ENCODE data around the gene TMCC3. TPM values are rescaled to one million over a fixed set of nuclear protein-coding genes. Genes with fewer than 3 reads are reported as not detected.

TMCC3 gene
- total RNA-seq, 2 experiments from 2014 or later: 0.08 to 0.10 TPM

DNA sequence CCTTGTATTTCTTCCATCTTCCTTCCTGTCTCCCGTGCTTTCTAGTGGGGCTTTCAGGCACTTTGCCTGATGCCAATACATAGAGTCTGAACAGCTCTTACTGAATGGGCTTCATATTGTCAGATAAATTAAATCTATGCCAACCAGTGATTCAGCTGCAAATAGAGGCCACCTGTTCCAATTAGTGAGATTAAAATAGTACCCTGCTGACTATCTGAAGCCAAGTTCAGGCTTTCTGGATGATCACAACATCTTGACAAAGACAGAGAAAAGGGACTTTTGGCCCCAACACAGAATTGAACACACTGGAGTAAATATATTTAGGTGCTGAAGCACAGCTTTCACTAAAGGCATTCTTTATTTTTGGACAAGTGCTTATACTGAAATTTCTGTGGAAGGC is 11.8 kb downstream of the TMCC3 start:
- CTCF ChIA-PET: no interaction called here
- POLR2A ChIA-PET: no interaction called here

- ChIA-PET POLR2A (interaction anchor here (0.6 kb wide), 1 partner anchor 8 kb away, joined by 7 read pairs; no protein-coding TSS in a partner anchor), CTCF (no interaction called here)
These were observed 12.8 kb downstream of the TMCC3 start for GRCh38 chr12:94637390-94638113.

DNA sequence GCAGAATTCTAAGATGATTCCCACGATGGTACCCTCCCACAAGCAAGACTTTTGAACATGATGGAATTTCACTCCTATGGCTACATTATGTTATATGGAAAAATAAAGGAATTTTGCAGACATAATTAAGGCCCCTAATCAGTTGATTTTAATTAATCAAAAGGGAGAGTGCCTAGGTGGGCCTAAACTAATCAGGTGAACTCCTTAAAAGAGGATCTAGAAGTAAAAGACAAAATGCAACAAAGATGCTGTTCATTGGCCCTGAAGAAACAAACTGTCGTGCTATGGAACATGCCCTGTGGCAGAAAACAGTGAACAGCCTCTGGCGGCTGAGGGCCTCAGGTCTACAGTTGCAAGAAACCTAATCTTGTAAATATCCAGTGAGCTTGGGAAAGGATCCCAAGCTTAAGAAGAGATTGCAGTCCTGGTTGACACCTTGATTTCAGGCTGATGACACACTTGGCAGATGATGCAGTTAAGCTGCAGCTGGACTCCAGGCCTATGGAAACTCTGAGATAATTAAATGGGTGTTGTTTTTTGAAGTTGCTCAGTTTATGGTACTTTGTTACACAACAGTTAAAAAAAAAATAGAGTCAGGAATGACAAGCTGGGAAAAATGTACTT is 13.8 kb downstream of the TMCC3 start:
- ChIA-PET CTCF (no interaction called here), POLR2A (no interaction called here)

- CTCF ChIA-PET: no interaction called here
These were observed 15.6 kb downstream of the TMCC3 start for GRCh38 chr12:94634717-94635116.

DNA sequence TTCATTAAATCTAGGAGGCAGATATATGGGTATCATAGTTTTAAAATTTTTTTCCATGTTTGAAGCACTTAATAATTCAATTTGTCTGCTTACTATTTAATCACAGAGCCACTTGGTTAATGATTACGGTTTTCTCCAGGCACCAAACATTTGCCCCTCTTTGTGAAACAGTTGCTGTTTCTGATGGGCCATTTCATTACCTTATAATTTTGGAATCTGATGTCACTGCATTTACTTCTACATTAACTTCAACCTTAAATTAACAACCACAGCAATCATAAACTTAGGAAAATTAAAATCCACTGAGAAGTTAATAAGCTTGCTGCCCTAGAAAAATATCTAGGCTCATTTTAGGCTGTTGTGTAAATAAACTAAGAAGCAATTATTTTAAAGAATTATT is 17.0 kb downstream of the TMCC3 start:
- CTCF ChIA-PET: no interaction called here
- POLR2A ChIA-PET: no interaction called here

More at GRCh38 chr12:94634717-94635116, 15.6 kb downstream of the TMCC3 start:
- POLR2A ChIA-PET: no interaction called here

GRCh38 chr12:94631058-94631457 is 19.3 kb downstream of the TMCC3 start:
- POLR2A ChIA-PET: no interaction called here
- CTCF ChIA-PET: no interaction called here

DNA sequence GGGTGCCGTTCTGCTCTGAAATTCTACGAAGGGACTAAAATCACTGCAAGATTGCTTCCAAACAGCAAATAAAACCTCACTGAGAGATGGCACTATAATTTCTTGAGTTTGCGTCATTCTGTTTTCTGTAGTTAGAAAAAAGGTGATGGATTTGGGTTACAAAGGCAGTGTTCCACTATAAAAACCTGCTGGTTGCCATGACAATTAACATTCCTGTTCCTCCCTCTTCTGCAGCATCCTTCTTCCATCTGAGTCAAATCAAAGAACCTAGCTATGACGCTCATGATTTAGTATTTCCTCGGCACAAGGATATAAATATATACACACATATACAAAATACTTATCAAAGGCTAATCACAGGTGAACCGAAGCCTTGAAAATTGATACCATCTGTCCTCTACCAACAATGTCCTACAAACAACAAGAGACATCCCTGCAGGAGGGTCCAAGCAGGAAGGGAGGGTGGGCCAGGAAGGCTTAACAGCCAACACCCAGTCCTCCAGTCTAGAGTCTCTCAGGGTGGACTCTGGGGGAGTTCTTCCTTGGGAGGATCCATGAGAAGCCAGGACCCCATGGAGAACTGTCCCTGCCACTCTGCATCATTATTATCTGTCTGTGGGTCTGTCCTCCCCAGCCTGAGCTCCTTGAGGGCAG is 21.4 kb downstream of the TMCC3 start:
- CTCF ChIA-PET: interaction anchor here (0.6 kb wide), 1 partner anchor 1940 kb away, joined by 3 read pairs; no protein-coding TSS in a partner anchor

DNA sequence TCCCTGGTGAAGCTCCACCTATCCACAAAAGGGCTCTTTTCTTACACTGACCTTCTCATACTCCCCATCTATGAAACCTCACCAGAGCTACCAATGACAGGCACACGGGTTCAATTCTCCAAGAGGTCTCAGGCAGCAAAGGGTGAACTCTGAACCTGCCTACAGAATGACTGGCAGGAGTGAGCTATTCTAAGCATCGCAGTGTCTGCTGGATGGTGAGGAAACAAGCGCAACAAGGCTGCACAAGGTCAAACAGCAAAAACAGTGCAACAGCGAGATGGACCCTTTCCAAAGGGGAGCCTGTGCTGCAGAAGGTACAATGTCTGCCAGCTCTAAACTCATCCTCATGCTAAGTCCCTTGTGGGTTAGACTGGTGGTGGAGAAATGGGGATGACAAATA is 22.0 kb downstream of the TMCC3 start:
- POLR2A ChIA-PET: no interaction called here
- CTCF ChIA-PET: no interaction called here

More for the DNA sequence above, 21.4 kb downstream of the TMCC3 start:
- POLR2A ChIA-PET: no interaction called here

DNA sequence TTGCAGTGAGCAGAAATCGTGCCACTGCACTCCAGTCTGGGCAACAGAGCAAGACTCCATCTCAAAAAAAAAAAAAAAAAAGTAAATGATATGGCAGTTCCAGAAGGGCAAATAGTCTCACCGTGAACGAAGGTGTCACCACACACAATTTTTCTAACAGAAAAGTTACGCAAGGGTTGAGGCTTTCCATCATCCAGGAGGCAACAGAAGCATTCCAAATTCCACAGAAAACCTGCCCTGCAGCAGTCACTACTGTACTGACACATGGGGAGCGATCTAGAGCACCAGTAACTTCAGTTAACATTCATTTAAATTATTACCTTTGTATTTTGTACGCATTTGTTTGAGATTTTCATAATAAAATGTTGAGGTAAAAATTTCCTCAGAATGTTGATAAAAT is 24.8 kb downstream of the TMCC3 start:
- ChIA-PET CTCF (no interaction called here), POLR2A (no interaction called here)

- POLR2A ChIA-PET: interaction anchor here (0.9 kb wide), 1 partner anchor 106 kb away, joined by 3 read pairs; no protein-coding TSS in a partner anchor
These were observed 27.0 kb downstream of the TMCC3 start for GRCh38 chr12:94623161-94623920.

DNA sequence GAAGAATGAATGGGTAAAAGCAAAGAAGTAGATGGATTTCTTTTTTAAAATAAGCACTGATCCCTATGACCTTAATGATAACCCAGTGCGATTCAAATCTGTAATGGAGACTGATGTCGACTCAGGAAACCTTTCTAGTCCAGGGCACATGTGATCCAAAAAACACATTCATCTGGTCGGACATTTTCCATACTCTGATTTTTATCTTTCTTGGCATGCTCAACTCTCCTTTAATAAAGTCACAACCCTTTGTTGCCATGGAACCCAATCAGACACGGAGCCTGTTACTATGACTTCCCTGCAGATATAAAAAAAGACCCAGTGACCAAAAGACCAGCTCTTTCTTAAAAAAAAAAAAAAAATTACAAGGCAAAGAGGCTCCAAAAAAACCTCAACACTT is 27.9 kb downstream of the TMCC3 start:
- ChIA-PET CTCF (no interaction called here), POLR2A (interaction anchor here (0.9 kb wide), 1 partner anchor 107 kb away, joined by 3 read pairs; no protein-coding TSS in a partner anchor)

More at GRCh38 chr12:94623161-94623920, 27.0 kb downstream of the TMCC3 start:
- CTCF ChIA-PET: interaction anchor here (0.7 kb wide), 1 partner anchor 18 kb away, joined by 3 read pairs; no protein-coding TSS in a partner anchor

- CTCF ChIA-PET: interaction anchor here (0.8 kb wide), 1 partner anchor 19 kb away, joined by 3 read pairs; no protein-coding TSS in a partner anchor
These were observed 28.5 kb downstream of the TMCC3 start for GRCh38 chr12:94621662-94622359.

DNA sequence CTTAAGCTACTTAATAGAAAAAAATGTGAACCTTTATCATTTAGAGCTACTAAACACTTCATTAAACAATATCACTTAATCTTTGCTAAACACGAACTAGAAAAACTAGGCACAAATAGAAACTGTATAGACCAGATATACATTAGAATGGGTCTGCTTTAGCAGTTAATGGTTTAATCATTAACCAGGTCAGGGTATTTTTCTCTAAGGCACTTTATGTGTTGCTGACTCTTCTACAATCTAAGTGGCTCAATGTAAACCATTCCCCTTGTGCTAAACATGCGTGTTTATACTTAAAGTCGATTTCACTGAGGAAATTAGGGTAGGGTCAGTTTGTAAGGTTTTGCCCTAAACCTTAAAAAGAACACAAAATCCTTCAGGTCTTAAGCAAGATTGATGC is 29.7 kb downstream of the TMCC3 start:
- ChIA-PET POLR2A (no interaction called here), CTCF (no interaction called here)

More at GRCh38 chr12:94621662-94622359, 28.5 kb downstream of the TMCC3 start:
- POLR2A ChIA-PET: interaction anchor here (0.6 kb wide), 1 partner anchor 45 kb away, joined by 3 read pairs; no protein-coding TSS in a partner anchor

GRCh38 chr12:94618995-94619695 is 31.2 kb downstream of the TMCC3 start:
- ChIA-PET POLR2A (no interaction called here), CTCF (no interaction called here)

DNA sequence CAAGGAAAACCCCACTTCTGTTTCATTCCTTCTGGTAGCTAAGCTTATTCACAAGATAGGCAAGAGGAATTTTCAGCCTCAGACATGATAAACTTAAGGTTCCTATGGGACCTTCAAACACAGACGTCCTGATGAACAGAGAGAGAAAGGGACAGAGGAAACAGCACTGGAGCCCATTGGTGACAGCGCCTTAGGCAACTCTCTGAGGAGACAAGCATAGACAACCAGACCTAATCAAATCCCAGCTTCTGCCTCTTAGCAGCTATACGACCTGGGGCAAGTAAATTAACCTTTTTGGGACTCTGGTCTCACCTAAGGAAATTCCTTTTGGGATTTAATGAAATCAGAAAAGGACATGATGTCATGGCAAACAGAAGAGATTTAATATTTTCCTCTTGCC is 33.3 kb downstream of the TMCC3 start:
- ChIA-PET CTCF (no interaction called here), POLR2A (no interaction called here)

DNA sequence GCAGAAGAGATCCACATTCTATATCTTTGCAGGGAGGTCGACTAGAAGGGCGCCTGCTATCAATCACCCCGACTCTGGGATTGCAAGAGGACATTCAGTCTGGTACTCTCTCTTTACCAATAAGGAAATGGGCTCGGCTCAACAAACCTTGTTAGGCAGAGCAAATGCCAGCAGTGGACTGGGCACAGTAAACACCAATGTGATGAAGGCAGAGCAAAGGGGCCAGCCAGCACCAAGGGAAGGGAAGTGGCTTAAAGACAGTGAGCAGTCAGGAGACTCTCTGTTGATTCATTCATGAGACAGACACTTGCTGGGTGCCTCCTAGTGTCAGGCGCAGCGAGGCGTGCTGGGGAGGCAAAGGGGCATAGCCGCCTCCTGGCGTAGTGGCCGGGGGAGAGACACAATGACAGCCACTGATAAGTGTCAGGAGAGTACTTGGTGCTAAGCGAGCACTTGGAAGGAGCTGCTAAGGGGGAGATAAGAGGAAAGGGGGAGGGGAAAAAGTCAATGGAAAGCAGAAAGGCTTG is 34.1 kb downstream of the TMCC3 start:
- ChIA-PET CTCF (no interaction called here), POLR2A (no interaction called here)

DNA sequence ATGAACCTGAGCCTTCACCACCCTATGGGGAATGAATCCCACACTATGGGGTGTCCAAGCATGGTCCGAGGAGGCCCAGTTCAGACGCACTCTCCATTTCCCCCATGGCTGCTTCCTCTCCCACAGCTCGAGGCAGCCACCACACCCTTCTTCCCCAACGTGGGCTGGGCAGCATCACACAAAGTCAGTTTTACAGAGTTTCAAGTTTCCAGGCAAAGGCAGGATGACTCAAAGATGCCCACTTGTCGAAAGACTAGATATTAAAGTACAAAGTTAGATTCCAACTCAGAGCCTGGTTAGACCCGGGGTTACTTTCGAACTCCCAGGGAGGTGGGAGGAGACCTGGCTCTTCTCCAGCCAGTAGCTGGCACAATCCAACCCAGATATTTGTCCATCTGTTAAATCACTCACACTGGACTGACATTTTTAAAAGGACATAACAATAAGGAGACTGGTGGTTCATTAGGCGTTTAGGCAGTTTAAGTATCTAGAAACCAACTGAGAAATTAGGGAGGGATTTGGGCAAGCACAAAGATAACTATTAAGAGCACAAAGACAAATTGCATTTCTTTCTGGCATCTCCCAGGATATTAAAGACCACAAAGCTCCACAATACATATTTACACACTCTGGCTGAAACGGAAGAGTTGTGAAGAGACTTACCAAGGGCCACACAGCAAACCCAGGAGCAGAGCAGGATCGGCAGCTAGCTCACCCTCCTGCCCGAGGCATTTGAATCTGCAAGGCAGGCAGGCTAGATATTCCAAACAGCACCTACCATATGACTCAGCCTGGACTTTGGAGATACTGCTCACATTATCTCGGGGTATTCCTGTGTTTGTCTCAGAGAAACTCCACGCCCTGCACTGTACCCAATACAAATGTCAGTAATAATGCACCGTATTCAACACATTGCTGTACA is 34.8 kb downstream of the TMCC3 start:
- ChIA-PET CTCF (no interaction called here), POLR2A (no interaction called here)

Measured in activated CD8-positive, alpha-beta memory T cell treated with anti-CD3 and anti-CD28 coated beads for 36 hours (primary cell).